GM23248 (cell line): ENCODE data around the gene TRPM1.

Source experiments
- EZH2 ChIP-seq: fragments of 200-600 bp; sonication (generic); IDR thresholded peaks from 2 replicates; pipeline ENCODE4 v1.6.1; 2018; ENCODE audit warnings: antibody characterized with exemption, mild to moderate bottlenecking; ENCODE audit not compliant: insufficient read depth, poor library complexity, severe bottlenecking
- EZH2phosphoT487 ChIP-seq: fragments of 200-600 bp; sonication (generic); IDR thresholded peaks from 2 replicates; pipeline ENCODE4 v1.6.1; 2018; ENCODE audit warnings: antibody characterized with exemption, moderate library complexity, mild to moderate bottlenecking, low read depth; ENCODE audit not compliant: insufficient read depth

- TF ChIP-seq EZH2: no peak
- TF ChIP-seq EZH2phosphoT487: no peak
These were observed 123.2 kb downstream of the TRPM1 start for GRCh38 chr15:30978328-30978727.
